GM10847 (cell line): ENCODE data around the gene DYNLL2.

Experiments used
- POLR2A ChIP-seq: IDR thresholded peaks from 2 replicates; pipeline ENCODE4 v1.6.1; 2011; ENCODE audit not compliant: insufficient read length; ENCODE audit errors: extremely low read depth

DYNLL2 gene

GRCh38 chr17:58089111-58089510 is 5.9 kb downstream of the DYNLL2 start:
- TF ChIP-seq POLR2A: no peak

GRCh38 chr17:58091024-58091567 is 7.9 kb downstream of the DYNLL2 start:
- TF ChIP-seq POLR2A: no peak

- no peak for TF ChIP-seq POLR2A
These were observed 9.0 kb downstream of the DYNLL2 start for GRCh38 chr17:58092101-58092796.

- no peak for TF ChIP-seq POLR2A
These were observed 9.7 kb downstream of the DYNLL2 start for GRCh38 chr17:58092797-58093385.

GRCh38 chr17:58094118-58094517 is 10.9 kb downstream of the DYNLL2 start:
- TF ChIP-seq POLR2A: no peak

- TF ChIP-seq POLR2A: no peak
These were observed 13.7 kb downstream of the DYNLL2 start for GRCh38 chr17:58096892-58097291.

- TF ChIP-seq POLR2A: no peak
These were observed 14.3 kb downstream of the DYNLL2 start for GRCh38 chr17:58097384-58098088.

GRCh38 chr17:58100506-58100905 is 17.3 kb downstream of the DYNLL2 start:
- TF ChIP-seq POLR2A: no peak

- TF ChIP-seq POLR2A: no peak
These were observed 21.9 kb downstream of the DYNLL2 start for GRCh38 chr17:58105093-58105492.

- no peak for TF ChIP-seq POLR2A
These were observed 24.1 kb downstream of the DYNLL2 start for GRCh38 chr17:58107306-58107705.

GRCh38 chr17:58109197-58109596 is 26.0 kb downstream of the DYNLL2 start:
- no peak for TF ChIP-seq POLR2A

- no peak for TF ChIP-seq POLR2A
These were observed 26.8 kb downstream of the DYNLL2 start for GRCh38 chr17:58110012-58110411.

GRCh38 chr17:58111676-58112075 is 28.5 kb downstream of the DYNLL2 start:
- no peak for TF ChIP-seq POLR2A

GRCh38 chr17:58112970-58113631 is 29.9 kb downstream of the DYNLL2 start:
- no peak for TF ChIP-seq POLR2A

- no peak for TF ChIP-seq POLR2A
These were observed 30.7 kb downstream of the DYNLL2 start for GRCh38 chr17:58113947-58114346.

- no peak for TF ChIP-seq POLR2A
These were observed 34.2 kb downstream of the DYNLL2 start for GRCh38 chr17:58117382-58117781.

- TF ChIP-seq POLR2A: no peak
These were observed 36.3 kb downstream of the DYNLL2 start for GRCh38 chr17:58119491-58119890.
